ENCODE results near the gene GNAT2.

DNA sequence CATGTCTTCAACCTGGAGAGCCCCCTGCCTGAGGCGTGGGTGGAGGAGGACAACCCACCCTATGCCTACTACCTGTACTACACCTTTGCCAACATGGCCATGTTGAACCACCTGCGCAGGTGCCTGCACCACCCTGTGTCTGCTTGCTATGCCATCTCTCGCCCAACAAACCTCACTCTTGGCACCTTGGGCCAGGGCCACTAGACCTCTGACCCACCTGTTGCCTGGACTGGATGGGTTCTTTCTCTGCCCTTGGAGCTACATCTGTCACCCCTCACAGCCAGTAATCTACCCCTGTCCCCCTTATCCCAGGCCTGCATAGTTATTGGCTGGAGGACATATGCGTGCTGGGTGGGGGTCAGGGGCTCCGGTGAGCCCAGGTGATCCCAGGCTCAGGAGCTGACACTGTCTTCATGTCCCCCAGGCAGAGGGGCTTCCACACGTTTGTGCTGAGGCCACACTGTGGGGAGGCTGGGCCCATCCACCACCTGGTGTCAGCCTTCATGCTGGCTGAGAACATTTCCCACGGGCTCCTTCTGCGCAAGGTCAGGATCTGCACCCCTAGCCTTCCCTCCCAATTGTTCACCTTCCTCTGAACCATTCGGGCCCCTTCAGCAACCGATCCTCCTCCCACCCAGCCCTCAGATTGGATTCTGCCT lies 10.1 kb upstream of the GNAT2 start:
- no peak for TF ChIP-seq POLR2A (IDR thresholded peaks at IDR 0.05)
- TF ChIP-seq, protein P1, sequence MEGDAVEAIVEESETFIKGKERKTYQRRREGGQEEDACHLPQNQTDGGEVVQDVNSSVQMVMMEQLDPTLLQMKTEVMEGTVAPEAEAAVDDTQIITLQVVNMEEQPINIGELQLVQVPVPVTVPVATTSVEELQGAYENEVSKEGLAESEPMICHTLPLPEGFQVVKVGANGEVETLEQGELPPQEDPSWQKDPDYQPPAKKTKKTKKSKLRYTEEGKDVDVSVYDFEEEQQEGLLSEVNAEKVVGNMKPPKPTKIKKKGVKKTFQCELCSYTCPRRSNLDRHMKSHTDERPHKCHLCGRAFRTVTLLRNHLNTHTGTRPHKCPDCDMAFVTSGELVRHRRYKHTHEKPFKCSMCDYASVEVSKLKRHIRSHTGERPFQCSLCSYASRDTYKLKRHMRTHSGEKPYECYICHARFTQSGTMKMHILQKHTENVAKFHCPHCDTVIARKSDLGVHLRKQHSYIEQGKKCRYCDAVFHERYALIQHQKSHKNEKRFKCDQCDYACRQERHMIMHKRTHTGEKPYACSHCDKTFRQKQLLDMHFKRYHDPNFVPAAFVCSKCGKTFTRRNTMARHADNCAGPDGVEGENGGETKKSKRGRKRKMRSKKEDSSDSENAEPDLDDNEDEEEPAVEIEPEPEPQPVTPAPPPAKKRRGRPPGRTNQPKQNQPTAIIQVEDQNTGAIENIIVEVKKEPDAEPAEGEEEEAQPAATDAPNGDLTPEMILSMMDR (IDR thresholded peaks at IDR 0.05), result no peak

Data from prostate gland (tissue), 2 donors.